ENCODE results near the gene GOLM1. TPM values are rescaled to one million over a fixed set of nuclear protein-coding genes. Genes with fewer than 3 reads are reported as not detected.

Gene GOLM1
- total RNA-seq, 6 experiments from 2014 or later, result 5.8 to 51.6 (median 15.9) TPM

GRCh38 chr9:86079421-86079831, 19.9 kb downstream of the GOLM1 start:
- Histone ChIP-seq H3K9me3 (no peaks in the 10 kb centered on the region), H3K4me3 (no peak overlapping the region), H3K27me3 (no peaks in the 10 kb centered on the region), H3K4me1 (no peaks in the 10 kb centered on the region), H3K36me3 (no peaks in the 10 kb centered on the region), H3K27ac (no peak overlapping the region)
- TF ChIP-seq, protein P1, sequence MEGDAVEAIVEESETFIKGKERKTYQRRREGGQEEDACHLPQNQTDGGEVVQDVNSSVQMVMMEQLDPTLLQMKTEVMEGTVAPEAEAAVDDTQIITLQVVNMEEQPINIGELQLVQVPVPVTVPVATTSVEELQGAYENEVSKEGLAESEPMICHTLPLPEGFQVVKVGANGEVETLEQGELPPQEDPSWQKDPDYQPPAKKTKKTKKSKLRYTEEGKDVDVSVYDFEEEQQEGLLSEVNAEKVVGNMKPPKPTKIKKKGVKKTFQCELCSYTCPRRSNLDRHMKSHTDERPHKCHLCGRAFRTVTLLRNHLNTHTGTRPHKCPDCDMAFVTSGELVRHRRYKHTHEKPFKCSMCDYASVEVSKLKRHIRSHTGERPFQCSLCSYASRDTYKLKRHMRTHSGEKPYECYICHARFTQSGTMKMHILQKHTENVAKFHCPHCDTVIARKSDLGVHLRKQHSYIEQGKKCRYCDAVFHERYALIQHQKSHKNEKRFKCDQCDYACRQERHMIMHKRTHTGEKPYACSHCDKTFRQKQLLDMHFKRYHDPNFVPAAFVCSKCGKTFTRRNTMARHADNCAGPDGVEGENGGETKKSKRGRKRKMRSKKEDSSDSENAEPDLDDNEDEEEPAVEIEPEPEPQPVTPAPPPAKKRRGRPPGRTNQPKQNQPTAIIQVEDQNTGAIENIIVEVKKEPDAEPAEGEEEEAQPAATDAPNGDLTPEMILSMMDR (IDR thresholded peaks at IDR 0.05), result no peak
- no peak for TF ChIP-seq POLR2A (IDR thresholded peaks at IDR 0.05)
- intact Hi-C loops (cut with DNase I), result no loop called here
- DNase-seq (no peak), ATAC-seq (no peak)
- 92% methylated on average over 9 of the region's 10 CpGs for WGBS (ENCODE audit: insufficient coverage, low coverage, low lambda C conversion rate, missing lambda C conversion rate)

- WGBS (ENCODE audit: insufficient coverage, low coverage, low lambda C conversion rate, missing lambda C conversion rate), result 96% methylated on average over 7 of the region's 8 CpGs
- Histone ChIP-seq H3K4me3 (no peak overlapping the region), H3K4me1 (no peaks in the 10 kb centered on the region), H3K9me3 (no peaks in the 10 kb centered on the region), H3K27ac (no peak overlapping the region), H3K27me3 (no peaks in the 10 kb centered on the region), H3K36me3 (no peaks in the 10 kb centered on the region)
- intact Hi-C loops (cut with DNase I), result no loop called here
- no peak for TF ChIP-seq POLR2A (IDR thresholded peaks at IDR 0.05)
- TF ChIP-seq, protein P1 (IDR thresholded peaks at IDR 0.05), result no peak
- no peak for ATAC-seq
- no peak for DNase-seq
Observed at GRCh38 chr9:86078731-86079130, 20.6 kb downstream of the GOLM1 start.

DNA sequence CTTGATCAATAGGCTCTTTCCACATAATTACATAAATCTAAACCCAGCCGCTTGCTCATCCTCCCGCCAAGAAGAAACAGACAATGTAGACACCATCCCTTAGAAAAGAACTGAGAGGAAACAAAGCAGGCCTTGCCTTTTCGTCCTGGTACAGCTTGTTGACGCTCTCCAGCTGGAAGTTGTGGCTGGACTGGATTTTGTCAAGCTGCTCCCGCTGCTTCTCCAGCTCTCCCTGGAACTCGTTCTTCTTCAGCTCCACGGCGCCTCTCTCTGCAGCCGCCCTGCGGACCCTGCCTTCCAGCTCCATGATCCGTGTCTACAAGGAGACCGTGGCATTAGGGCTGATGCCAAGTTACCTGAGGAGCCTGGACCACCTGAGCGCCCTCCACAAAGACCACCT, 22.1 kb downstream of the GOLM1 start:
- no peak for DNase-seq
- intact Hi-C loops (cut with DNase I), result no loop called here
- H3K36me3 ChIP-seq, result no peaks in the 10 kb centered on the region

GRCh38 chr9:86075132-86076109, 23.9 kb downstream of the GOLM1 start:
- H3K4me1 ChIP-seq, result no peaks in the 10 kb centered on the region
- no peak overlapping the region for H3K4me3 ChIP-seq
- intact Hi-C loops (cut with DNase I), result no loop called here
- TF ChIP-seq, protein P1 (IDR thresholded peaks at IDR 0.05), result no peak
- no peak for TF ChIP-seq POLR2A (IDR thresholded peaks at IDR 0.05)
- no peak for DNase-seq
- no peaks in the 10 kb centered on the region for H3K36me3 ChIP-seq
- 88% methylated on average over 10 of the region's 12 CpGs for WGBS (ENCODE audit: insufficient coverage, low coverage, low lambda C conversion rate, missing lambda C conversion rate)
- no peak overlapping the region for H3K27ac ChIP-seq
- no peak for ATAC-seq
- H3K27me3 ChIP-seq, result no peaks in the 10 kb centered on the region
- no peaks in the 10 kb centered on the region for H3K9me3 ChIP-seq

More for the DNA sequence above, 22.1 kb downstream of the GOLM1 start:
- no peak for TF ChIP-seq POLR2A (IDR thresholded peaks at IDR 0.05)
- TF ChIP-seq, protein P1 (IDR thresholded peaks at IDR 0.05), result no peak
- ATAC-seq, result no peak
- 72% methylated on average over 5 of the region's 13 CpGs for whole genome bisulfite sequencing (ENCODE audit: insufficient coverage, low coverage, low lambda C conversion rate, missing lambda C conversion rate)
- H3K27me3 ChIP-seq, result no peaks in the 10 kb centered on the region
- H3K9me3 ChIP-seq, result no peaks in the 10 kb centered on the region
- H3K4me1 ChIP-seq, result no peaks in the 10 kb centered on the region
- no peak overlapping the region for H3K4me3 ChIP-seq
- H3K27ac ChIP-seq, result no peak overlapping the region
